ENCODE data around the gene COLGALT1.

The COLGALT1 gene

GRCh38 chr19:17632577-17632976, 77.1 kb downstream of the COLGALT1 start:
- no peak overlapping the region for H3K4me3 ChIP-seq (replicated peaks; ENCODE audit: insufficient read depth, low read length)
- no peaks in the 10 kb centered on the region for H3K27me3 ChIP-seq (ENCODE audit: insufficient read depth, poor library complexity, severe bottlenecking)
- TF ChIP-seq POLR2AphosphoS5 (IDR thresholded peaks at IDR 0.05; ENCODE audit: low read depth) (no peak), SPI1 (IDR thresholded peaks at IDR 0.05; ENCODE audit: borderline replicate concordance, low read depth) (no peak), REST (IDR thresholded peaks at IDR 0.05; ENCODE audit: insufficient replicate concordance, low read depth) (no peak), GABPA (IDR thresholded peaks at IDR 0.05; ENCODE audit: low read depth) (no peak), CTCF (IDR thresholded peaks at IDR 0.05; ENCODE audit: insufficient read depth, low read length) (no peak)
- H3K27ac ChIP-seq (replicated peaks): no peak overlapping the region
- no peak for DNase-seq (ENCODE audit: low read depth in 1 of 2, low spot score in 1 of 2)

Measured in HL-60 (cell line).